Measurements from ENCODE around the gene MYO1G. TPM values are rescaled to one million over a fixed set of nuclear protein-coding genes. Genes with fewer than 3 reads are reported as not detected.

Gene MYO1G
- total RNA-seq, 4 donors from 2014 or later = 2.7 to 14.9 (median 5.0) TPM

- Histone ChIP-seq H3K27me3 (no peaks in the 10 kb centered on the region), H3K27ac (no peak overlapping the region), H3K4me3 (no peak overlapping the region), H3K9me3 (no peaks in the 10 kb centered on the region), H3K4me1 (peaks cover 0 to 11% (median 0%) of the 10 kb centered on the region in 4 donors), H3K36me3 (no peaks in the 10 kb centered on the region)
- DNase-seq = no peak
- TF ChIP-seq POLR2A (IDR thresholded peaks at IDR 0.05) = no peak
- no peak for TF ChIP-seq CTCF (IDR thresholded peaks at IDR 0.05)
Observed at GRCh38 chr7:44959433-44959951, 19.3 kb downstream of the MYO1G start.

- Histone ChIP-seq H3K27me3 (no peaks in the 10 kb centered on the region), H3K9me3 (no peaks in the 10 kb centered on the region), H3K27ac (no peak overlapping the region), H3K4me1 (peaks cover 0 to 11% (median 0%) of the 10 kb centered on the region in 4 donors), H3K36me3 (no peaks in the 10 kb centered on the region), H3K4me3 (no peak overlapping the region)
- DNase-seq = no peak
- TF ChIP-seq CTCF (IDR thresholded peaks at IDR 0.05) = no peak
- TF ChIP-seq POLR2A (IDR thresholded peaks at IDR 0.05) = no peak
Observed at GRCh38 chr7:44958645-44959344, 20.0 kb downstream of the MYO1G start.

- H3K36me3 ChIP-seq = no peaks in the 10 kb centered on the region
- no peak overlapping the region for H3K27ac ChIP-seq
- no peaks in the 10 kb centered on the region for H3K27me3 ChIP-seq
- TF ChIP-seq CTCF (IDR thresholded peaks at IDR 0.05) = no peak
- TF ChIP-seq POLR2A (IDR thresholded peaks at IDR 0.05) = no peak
- no peaks in the 10 kb centered on the region for H3K9me3 ChIP-seq
- no peaks in the 10 kb centered on the region for H3K4me1 ChIP-seq
- no peak for DNase-seq
- no peak overlapping the region for H3K4me3 ChIP-seq
Observed at GRCh38 chr7:44956157-44956766, 22.6 kb downstream of the MYO1G start.

GRCh38 chr7:44955733-44956132, 23.1 kb downstream of the MYO1G start:
- TF ChIP-seq CTCF (IDR thresholded peaks at IDR 0.05) (no peak), POLR2A (IDR thresholded peaks at IDR 0.05) (no peak)
- H3K9me3 ChIP-seq = no peaks in the 10 kb centered on the region
- H3K4me3 ChIP-seq = no peak overlapping the region
- H3K36me3 ChIP-seq = no peaks in the 10 kb centered on the region
- no peaks in the 10 kb centered on the region for H3K27me3 ChIP-seq
- no peaks in the 10 kb centered on the region for H3K4me1 ChIP-seq
- H3K27ac ChIP-seq = no peak overlapping the region
- DNase-seq = no peak

- no peaks in the 10 kb centered on the region for H3K36me3 ChIP-seq
Observed at GRCh38 chr7:44953156-44953555, 25.7 kb downstream of the MYO1G start.

More at GRCh38 chr7:44953156-44953555, 25.7 kb downstream of the MYO1G start:
- Histone ChIP-seq H3K9me3 (no peaks in the 10 kb centered on the region), H3K27ac (no peak overlapping the region), H3K4me1 (no peaks in the 10 kb centered on the region), H3K27me3 (no peaks in the 10 kb centered on the region), H3K4me3 (no peak overlapping the region)
- DNase-seq = no peak
- TF ChIP-seq POLR2A (IDR thresholded peaks at IDR 0.05) = no peak
- TF ChIP-seq CTCF (IDR thresholded peaks at IDR 0.05) = no peak

Measured in Peyer's patch (tissue), 4 donors.